WTC11 (cell line): ENCODE results near the gene DNAJB8.

Experiments
- ATF6 ChIP-seq: sonication (generic); formaldehyde crosslinking; IDR thresholded peaks from 2 replicates; pipeline ENCODE4 v1.8.1; 2023; ENCODE audit warnings: mild to moderate bottlenecking, missing genetic modification reagents
- CTCF ChIP-seq: fragments of 200-600 bp; IDR thresholded peaks from 2 replicates; pipeline ENCODE4 v1.8.0; 2022; ENCODE audit warnings: antibody characterized with exemption
- ETV6 ChIP-seq: sonication (generic); formaldehyde crosslinking; IDR thresholded peaks from 2 replicates; pipeline ENCODE4 v1.8.1; 2022; ENCODE audit warnings: mild to moderate bottlenecking, missing genetic modification reagents
- FOXJ3 ChIP-seq: sonication (generic); formaldehyde crosslinking; IDR thresholded peaks from 2 replicates; pipeline ENCODE4 v1.9.0; 2021; ENCODE audit warnings: missing genetic modification reagents, mild to moderate bottlenecking, borderline replicate concordance
- JUN ChIP-seq: sonication (generic); formaldehyde crosslinking; IDR thresholded peaks from 2 replicates; pipeline ENCODE4 v1.8.0; 2023; ENCODE audit warnings: mild to moderate bottlenecking, missing genetic modification reagents
- PRDM15 ChIP-seq: sonication (generic); formaldehyde crosslinking; IDR thresholded peaks from 2 replicates; pipeline ENCODE4 v1.8.0; 2022; ENCODE audit warnings: missing genetic modification reagents
- USF2 ChIP-seq: sonication (generic); formaldehyde crosslinking; IDR thresholded peaks from 2 replicates; pipeline ENCODE4 v1.8.1; 2023; ENCODE audit warnings: mild to moderate bottlenecking, missing genetic modification reagents, moderate library complexity

- TF ChIP-seq CTCF (no peak), ATF6 (CRISPR knock-in tag) (no peak), FOXJ3 (no peak), USF2 (CRISPR knock-in tag) (no peak), PRDM15 (CRISPR knock-in tag) (no peak), ETV6 (no peak), JUN (CRISPR knock-in tag) (no peak)
Measured at GRCh38 chr3:128429275-128429674, 37.4 kb downstream of the DNAJB8 start.
